Uterus (tissue), 2 donors: ENCODE measurements around the gene FMNL1.

Experiments
- CTCF ChIP-seq, 4 experiments: fragments of 200-600 bp in 2 of 4; fragments of 450-650 bp in 2 of 4; sonication (generic) in 2 of 4; IDR thresholded peaks; one replicate each; pipeline ENCODE4 v1.5.1; 2016 to 2019; ENCODE audit warnings: antibody characterized with exemption in 4 of 4, mild to moderate bottlenecking in 2 of 4, moderate library complexity in 1 of 4
- POLR2A ChIP-seq, 2 donors: fragments of 450-650 bp; IDR thresholded peaks; one replicate each; pipeline ENCODE4 v1.6.1; 2016; ENCODE audit warnings: antibody characterized with exemption in 2 of 2, mild to moderate bottlenecking in 1 of 2, moderate library complexity in 1 of 2

GRCh38 chr17:45248132-45248957, 26.7 kb downstream of the FMNL1 start:
- TF ChIP-seq CTCF (IDR thresholded peaks at IDR 0.05): no peak
- no peak for TF ChIP-seq POLR2A (IDR thresholded peaks at IDR 0.05)
